ENCODE data around the gene CSRNP2.

Gene CSRNP2

GRCh38 chr12:51124504-51124903, 41.1 kb upstream of the CSRNP2 start:
- TF ChIP-seq ZFX (IDR thresholded peaks at IDR 0.05; ENCODE audit: borderline replicate concordance) (no peak), CTCF (IDR thresholded peaks at IDR 0.05) (no peak)
- no peak overlapping the region for H3K27ac ChIP-seq

GRCh38 chr12:51122844-51123243, 39.4 kb upstream of the CSRNP2 start:
- TF ChIP-seq ZFX (IDR thresholded peaks at IDR 0.05; ENCODE audit: borderline replicate concordance) (no peak), CTCF (IDR thresholded peaks at IDR 0.05) (no peak)
- no peak overlapping the region for H3K27ac ChIP-seq

- no peak for TF ChIP-seq CTCF (IDR thresholded peaks at IDR 0.05)
- no peak for TF ChIP-seq ZFX (IDR thresholded peaks at IDR 0.05; ENCODE audit: borderline replicate concordance)
- no peak overlapping the region for H3K27ac ChIP-seq
These were observed 35.3 kb upstream of the CSRNP2 start for GRCh38 chr12:51118706-51119105.

GRCh38 chr12:51115533-51115932, 32.1 kb upstream of the CSRNP2 start:
- no peak for TF ChIP-seq ZFX (IDR thresholded peaks at IDR 0.05; ENCODE audit: borderline replicate concordance)
- no peak for TF ChIP-seq CTCF (IDR thresholded peaks at IDR 0.05)
- H3K27ac ChIP-seq, result no peak overlapping the region

GRCh38 chr12:51108136-51108535, 24.7 kb upstream of the CSRNP2 start:
- no peak overlapping the region for H3K27ac ChIP-seq
- TF ChIP-seq ZFX (IDR thresholded peaks at IDR 0.05; ENCODE audit: borderline replicate concordance), result no peak

GRCh38 chr12:51103977-51104376, 20.6 kb upstream of the CSRNP2 start:
- TF ChIP-seq ZFX (IDR thresholded peaks at IDR 0.05; ENCODE audit: borderline replicate concordance) (no peak), CTCF (IDR thresholded peaks at IDR 0.05) (no peak)
- H3K27ac ChIP-seq, result no peak overlapping the region

- TF ChIP-seq ZFX (IDR thresholded peaks at IDR 0.05; ENCODE audit: borderline replicate concordance) (no peak), CTCF (IDR thresholded peaks at IDR 0.05) (no peak)
- no peak overlapping the region for H3K27ac ChIP-seq
These were observed 15.2 kb upstream of the CSRNP2 start for GRCh38 chr12:51098611-51099010.

- TF ChIP-seq CTCF (IDR thresholded peaks at IDR 0.05) (no peak), ZFX (IDR thresholded peaks at IDR 0.05; ENCODE audit: borderline replicate concordance) (no peak)
- no peak overlapping the region for H3K27ac ChIP-seq
These were observed 7.4 kb upstream of the CSRNP2 start for GRCh38 chr12:51090705-51091229.

All from 22Rv1 (cell line).